Measurements from ENCODE around the gene BAG3.

Gene BAG3

GRCh38 chr10:119652361-119652730, 1.2 kb downstream of the BAG3 start:
- Histone ChIP-seq H3K27ac (ENCODE audit: extremely low read depth, low read depth, low read length) (peak overlapping the region; percentile 86; the same call in 1 of the 2 replicates), H3K9me3 (ENCODE audit: control insufficient read depth, insufficient read depth, low read depth, low read length) (no peaks in the 10 kb centered on the region), H3K36me3 (ENCODE audit: control insufficient read depth in 2 of 2, insufficient read depth in 1 of 2, low read length in 2 of 2) (peaks cover 0 to 16% of the 10 kb centered on the region in 2 experiments; a peak in 1 of 3 replicates), H3K4me3 (ENCODE audit: low read depth, low read length) (peak overlapping the region; percentile 83), H3K4me1 (ENCODE audit: control insufficient read depth, insufficient read depth, low read length) (peaks cover 25% of the 10 kb centered on the region)
- TF ChIP-seq ZNF514 (tag by site-specific recombination; IDR thresholded peaks at IDR 0.05) (no peak), ZNF404 (tag by site-specific recombination; IDR thresholded peaks at IDR 0.05) (no peak), REST (tag by site-specific recombination; IDR thresholded peaks at IDR 0.05) (no peak), ZFP41 (tag by site-specific recombination; IDR thresholded peaks at IDR 0.05; ENCODE audit: borderline replicate concordance) (no peak), PRDM4 (tag by site-specific recombination; IDR thresholded peaks at IDR 0.05) (peak; percentile 94), ZNF394 (tag by site-specific recombination; IDR thresholded peaks at IDR 0.05; ENCODE audit: borderline replicate concordance) (peak; percentile 24; the same call in 1 of the 2 replicates), ZFP3 (tag by site-specific recombination; IDR thresholded peaks at IDR 0.05; ENCODE audit: low read depth) (no peak), ZBTB10 (tag by site-specific recombination; IDR thresholded peaks at IDR 0.05) (no peak), ZNF433 (tag by site-specific recombination; IDR thresholded peaks at IDR 0.05; ENCODE audit: low read depth) (no peak), WT1 (tag by site-specific recombination; IDR thresholded peaks at IDR 0.05) (no peak), ZSCAN23 (tag by site-specific recombination; IDR thresholded peaks at IDR 0.05) (no peak), ZNF221 (tag by site-specific recombination; IDR thresholded peaks at IDR 0.05; ENCODE audit: borderline replicate concordance) (no peak), KLF7 (tag by site-specific recombination; IDR thresholded peaks at IDR 0.05; ENCODE audit: borderline replicate concordance) (0 out of 2 replicates have a peak, but pooled peaks have one; percentile 17), ZNF366 (tag by site-specific recombination; conservative IDR thresholded peaks at IDR 0.05) (0 out of 2 replicates have a peak, but pooled peaks have one; percentile 18), ZNF560 (tag by site-specific recombination; IDR thresholded peaks at IDR 0.05; ENCODE audit: borderline replicate concordance) (no peak), EGR2 (tag by site-specific recombination; IDR thresholded peaks at IDR 0.05; ENCODE audit: low read depth) (no peak), ZNF169 (tag by site-specific recombination; IDR thresholded peaks at IDR 0.05) (no peak), ZNF561 (tag by site-specific recombination; IDR thresholded peaks at IDR 0.05; ENCODE audit: borderline replicate concordance) (no peak), CTCF (tag by site-specific recombination; IDR thresholded peaks at IDR 0.05) (0 out of 2 replicates have a peak, but pooled peaks have one; percentile 7), ZNF416 (tag by site-specific recombination; IDR thresholded peaks at IDR 0.05) (no peak), ZNF747 (tag by site-specific recombination; IDR thresholded peaks at IDR 0.05) (no peak), ZNF629 (tag by site-specific recombination; IDR thresholded peaks at IDR 0.05) (0 out of 2 replicates have a peak, but pooled peaks have one; percentile 25)
- TF ChIP-seq, protein P1, sequence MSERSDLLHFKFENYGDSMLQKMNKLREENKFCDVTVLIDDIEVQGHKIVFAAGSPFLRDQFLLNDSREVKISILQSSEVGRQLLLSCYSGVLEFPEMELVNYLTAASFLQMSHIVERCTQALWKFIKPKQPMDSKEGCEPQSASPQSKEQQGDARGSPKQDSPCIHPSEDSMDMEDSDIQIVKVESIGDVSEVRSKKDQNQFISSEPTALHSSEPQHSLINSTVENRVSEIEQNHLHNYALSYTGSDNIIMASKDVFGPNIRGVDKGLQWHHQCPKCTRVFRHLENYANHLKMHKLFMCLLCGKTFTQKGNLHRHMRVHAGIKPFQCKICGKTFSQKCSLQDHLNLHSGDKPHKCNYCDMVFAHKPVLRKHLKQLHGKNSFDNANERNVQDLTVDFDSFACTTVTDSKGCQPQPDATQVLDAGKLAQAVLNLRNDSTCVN (tag by site-specific recombination; optimal IDR thresholded peaks at IDR 0.05): no peak
- TF ChIP-seq, protein P2, sequence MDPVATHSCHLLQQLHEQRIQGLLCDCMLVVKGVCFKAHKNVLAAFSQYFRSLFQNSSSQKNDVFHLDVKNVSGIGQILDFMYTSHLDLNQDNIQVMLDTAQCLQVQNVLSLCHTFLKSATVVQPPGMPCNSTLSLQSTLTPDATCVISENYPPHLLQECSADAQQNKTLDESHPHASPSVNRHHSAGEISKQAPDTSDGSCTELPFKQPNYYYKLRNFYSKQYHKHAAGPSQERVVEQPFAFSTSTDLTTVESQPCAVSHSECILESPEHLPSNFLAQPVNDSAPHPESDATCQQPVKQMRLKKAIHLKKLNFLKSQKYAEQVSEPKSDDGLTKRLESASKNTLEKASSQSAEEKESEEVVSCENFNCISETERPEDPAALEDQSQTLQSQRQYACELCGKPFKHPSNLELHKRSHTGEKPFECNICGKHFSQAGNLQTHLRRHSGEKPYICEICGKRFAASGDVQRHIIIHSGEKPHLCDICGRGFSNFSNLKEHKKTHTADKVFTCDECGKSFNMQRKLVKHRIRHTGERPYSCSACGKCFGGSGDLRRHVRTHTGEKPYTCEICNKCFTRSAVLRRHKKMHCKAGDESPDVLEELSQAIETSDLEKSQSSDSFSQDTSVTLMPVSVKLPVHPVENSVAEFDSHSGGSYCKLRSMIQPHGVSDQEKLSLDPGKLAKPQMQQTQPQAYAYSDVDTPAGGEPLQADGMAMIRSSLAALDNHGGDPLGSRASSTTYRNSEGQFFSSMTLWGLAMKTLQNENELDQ (tag by site-specific recombination; IDR thresholded peaks at IDR 0.05; ENCODE audit: low read depth): no peak
- ChIA-PET CTCF (interaction anchor here (0.6 to 1.9 kb wide), 6 partner anchors 8 to 130 kb away, joined by 3 to 7 read pairs (median 3); partner anchors contain the start of gene INPP5F), POLR2A (interaction anchor here (1.0 kb wide), 1 partner anchor 207 kb away, joined by 3 read pairs; no protein-coding TSS in a partner anchor)

Measured in HEK293 (cell line).